Esophagus squamous epithelium (tissue), 5 donors: Measurements from ENCODE around the gene DIAPH3. TPM values are rescaled to one million over a fixed set of nuclear protein-coding genes. Genes with fewer than 3 reads are reported as not detected.

Experiments used
- DNase-seq: peaks from one replicate; lab custom pipeline; 2025; lab: John Stamatoyannopoulos, UW
- H3K27ac ChIP-seq, 4 donors: fragments of 200-600 bp; sonication (generic); one replicate each; pipeline ENCODE4 v1.5.1; 2016 to 2019; ENCODE audit warnings: mild to moderate bottlenecking in 1 of 4
- H3K27me3 ChIP-seq, 4 donors: fragments of 200-600 bp; sonication (generic); 1 replicate in 3 of 4; 2 replicates in 1 of 4; pipeline versions ENCODE4 v1.5.1 to v1.6.0; 2017 to 2021; ENCODE audit warnings: antibody characterized with exemption in 1 of 4
- H3K36me3 ChIP-seq, 3 donors: fragments of 200-600 bp; sonication (generic); one replicate each; pipeline ENCODE4 v1.5.1; 2016 to 2019
- H3K4me1 ChIP-seq, 3 donors: fragments of 200-600 bp; sonication (generic); one replicate each; pipeline ENCODE4 v1.5.1; 2017 to 2019
- H3K4me3 ChIP-seq, 4 donors: fragments of 200-600 bp; sonication (generic); 1 replicate in 3 of 4; 2 replicates in 1 of 4; pipeline ENCODE4 v1.5.1; 2016 to 2019; ENCODE audit warnings: mild to moderate bottlenecking in 2 of 4, moderate library complexity in 1 of 4
- H3K9me3 ChIP-seq, 3 donors: fragments of 200-600 bp; sonication (generic); one replicate each; pipeline ENCODE4 v1.5.1; 2016 to 2019
- CTCF ChIP-seq, 6 experiments: fragments of 450-650 bp in 4 of 6; fragments of 200-600 bp in 2 of 6; sonication (generic) in 2 of 6; IDR thresholded peaks; one replicate each; pipeline ENCODE4 v1.5.1; 2016 to 2019; ENCODE audit warnings: antibody characterized with exemption in 6 of 6, mild to moderate bottlenecking in 4 of 6, moderate library complexity in 4 of 6
- POLR2A ChIP-seq, 4 donors: fragments of 450-650 bp; IDR thresholded peaks; one replicate each; pipeline ENCODE4 v1.6.1; 2017; ENCODE audit warnings: antibody characterized with exemption in 4 of 4, mild to moderate bottlenecking in 4 of 4, moderate library complexity in 3 of 4
- WGBS, 2 donors: methylation state at CpG; one replicate each; pipeline ENCODE4 v1.1.5; 2018; 5-methylcytosine and 5-hydroxymethylcytosine counted together
- intact Hi-C: fragments of 100-400 bp; cut with DNase I; formaldehyde crosslinking; loops from one replicate; pipeline ENCODE4 v1.15.0; 2022
- total RNA-seq, 4 donors: library from RNA; depleted of rRNA; stranded (reverse); fragments of >200 nt; gene quantifications; one replicate each; pipeline ENCODE4 v1.1.0, GENCODE V29; 2016
- donor health status: DM: yes; HTN: yes; CAD: no.

The DIAPH3 gene
- total RNA-seq, 4 donors from 2014 or later, result 2.2 to 11.1 (median 4.0) TPM

- H3K4me3 ChIP-seq, result no peak overlapping the region
- no peaks in the 10 kb centered on the region for H3K4me1 ChIP-seq
- H3K9me3 ChIP-seq, result no peaks in the 10 kb centered on the region
- no peak overlapping the region for H3K27ac ChIP-seq
- TF ChIP-seq CTCF (IDR thresholded peaks at IDR 0.05), result no peak
- no peak for TF ChIP-seq POLR2A (IDR thresholded peaks at IDR 0.05)
- 73 to 92% methylated on average over 4 of the region's 4 CpGs for WGBS, 2 donors
- intact Hi-C loops, result no loop called here
- DNase-seq, result no peak
- H3K27me3 ChIP-seq, result no peaks in the 10 kb centered on the region
- H3K36me3 ChIP-seq, result no peaks in the 10 kb centered on the region
Observed at GRCh38 chr13:60134376-60134775, 29.4 kb downstream of the DIAPH3 start.

DNA sequence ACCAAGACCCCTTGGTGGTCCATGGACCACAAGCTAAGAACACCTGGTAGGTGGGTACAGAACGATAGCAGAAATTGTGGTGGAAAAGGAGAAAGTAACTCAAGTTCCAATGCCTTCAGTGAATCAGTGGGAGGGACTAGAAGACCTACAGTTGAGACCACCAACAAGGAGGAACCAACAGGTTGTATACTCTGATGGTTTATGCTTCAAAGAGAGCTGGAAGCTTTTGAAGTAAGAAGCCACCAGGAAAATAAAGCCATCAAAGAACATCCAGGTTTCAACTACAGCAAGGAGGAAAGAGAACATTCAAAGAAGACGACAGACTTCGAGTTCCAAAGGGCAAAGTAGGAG lies 42.4 kb downstream of the DIAPH3 start:
- 91 to 92% methylated on average over 3 of the region's 3 CpGs for WGBS, 2 donors
- Histone ChIP-seq H3K4me1 (no peaks in the 10 kb centered on the region), H3K27ac (no peak overlapping the region), H3K4me3 (no peak overlapping the region), H3K36me3 (no peaks in the 10 kb centered on the region), H3K9me3 (no peaks in the 10 kb centered on the region), H3K27me3 (no peaks in the 10 kb centered on the region)
- TF ChIP-seq CTCF (IDR thresholded peaks at IDR 0.05) (no peak), POLR2A (IDR thresholded peaks at IDR 0.05) (no peak)
- no peak for DNase-seq
- intact Hi-C loops, result no loop called here

- Histone ChIP-seq H3K4me3 (no peak overlapping the region), H3K27ac (no peak overlapping the region), H3K27me3 (no peaks in the 10 kb centered on the region), H3K4me1 (no peaks in the 10 kb centered on the region), H3K9me3 (no peaks in the 10 kb centered on the region), H3K36me3 (no peaks in the 10 kb centered on the region)
- intact Hi-C loops, result no loop called here
- WGBS, 2 donors, result 92 to 95% methylated on average over 6 of the region's 6 CpGs
- DNase-seq, result no peak
- TF ChIP-seq CTCF (IDR thresholded peaks at IDR 0.05) (no peak), POLR2A (IDR thresholded peaks at IDR 0.05) (no peak)
Observed at GRCh38 chr13:60120617-60121336, 43.0 kb downstream of the DIAPH3 start.

- Histone ChIP-seq H3K4me1 (no peaks in the 10 kb centered on the region), H3K4me3 (no peak overlapping the region), H3K9me3 (peaks cover 0 to 5% (median 0%) of the 10 kb centered on the region in 3 donors), H3K36me3 (no peaks in the 10 kb centered on the region), H3K27me3 (no peaks in the 10 kb centered on the region), H3K27ac (no peak overlapping the region)
- intact Hi-C loops, result no loop called here
- DNase-seq, result no peak
- WGBS, 2 donors, result 82 to 90% methylated on average over 5 of the region's 5 CpGs
- no peak for TF ChIP-seq POLR2A (IDR thresholded peaks at IDR 0.05)
Observed at GRCh38 chr13:60118696-60119400, 44.9 kb downstream of the DIAPH3 start.

GRCh38 chr13:60114499-60115028 lies 49.2 kb downstream of the DIAPH3 start:
- 85 to 100% methylated on average over 1 of the region's 1 CpG for WGBS, 2 donors

More at GRCh38 chr13:60114499-60115028, 49.2 kb downstream of the DIAPH3 start:
- Histone ChIP-seq H3K27me3 (no peaks in the 10 kb centered on the region), H3K4me1 (no peaks in the 10 kb centered on the region), H3K9me3 (peaks cover 0 to 5% (median 0%) of the 10 kb centered on the region in 3 donors), H3K36me3 (no peaks in the 10 kb centered on the region), H3K27ac (no peak overlapping the region), H3K4me3 (no peak overlapping the region)
- intact Hi-C loops, result no loop called here
- DNase-seq, result no peak
- TF ChIP-seq POLR2A (IDR thresholded peaks at IDR 0.05) (no peak), CTCF (IDR thresholded peaks at IDR 0.05) (no peak)
